ENCODE data around the gene THBD.

The THBD gene

DNA sequence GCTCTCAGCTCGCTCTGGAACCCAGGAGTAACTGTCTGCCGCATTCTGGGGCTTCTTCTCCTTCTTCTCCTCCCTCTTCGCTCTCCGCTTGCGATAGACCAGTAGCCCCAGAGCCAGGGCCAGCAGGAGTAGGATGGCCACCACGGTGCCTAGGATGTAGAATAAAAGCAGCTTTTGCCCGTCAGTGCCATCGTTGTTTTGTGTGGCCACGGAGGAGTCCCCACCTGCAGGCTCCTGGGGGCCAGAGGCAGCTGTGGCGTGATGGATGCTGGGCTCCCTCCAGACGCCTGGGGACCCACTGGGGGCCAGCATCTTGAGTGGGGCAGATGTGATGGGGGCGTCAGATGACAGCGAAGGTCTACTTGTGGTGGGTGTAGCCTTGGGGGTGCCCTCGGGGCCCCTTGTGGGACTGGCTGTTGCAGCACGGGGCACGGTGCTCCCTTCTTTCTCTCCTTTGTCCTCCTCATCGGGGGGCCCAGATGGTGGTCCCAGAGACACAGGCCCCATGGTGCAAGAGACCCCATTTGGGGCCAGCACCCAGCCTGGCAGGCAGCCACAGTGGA, 34.9 kb upstream of the THBD start:
- DNase-seq = no peak

GRCh38 chr20:23083553-23084220, 34.2 kb upstream of the THBD start:
- no peak for DNase-seq

DNA sequence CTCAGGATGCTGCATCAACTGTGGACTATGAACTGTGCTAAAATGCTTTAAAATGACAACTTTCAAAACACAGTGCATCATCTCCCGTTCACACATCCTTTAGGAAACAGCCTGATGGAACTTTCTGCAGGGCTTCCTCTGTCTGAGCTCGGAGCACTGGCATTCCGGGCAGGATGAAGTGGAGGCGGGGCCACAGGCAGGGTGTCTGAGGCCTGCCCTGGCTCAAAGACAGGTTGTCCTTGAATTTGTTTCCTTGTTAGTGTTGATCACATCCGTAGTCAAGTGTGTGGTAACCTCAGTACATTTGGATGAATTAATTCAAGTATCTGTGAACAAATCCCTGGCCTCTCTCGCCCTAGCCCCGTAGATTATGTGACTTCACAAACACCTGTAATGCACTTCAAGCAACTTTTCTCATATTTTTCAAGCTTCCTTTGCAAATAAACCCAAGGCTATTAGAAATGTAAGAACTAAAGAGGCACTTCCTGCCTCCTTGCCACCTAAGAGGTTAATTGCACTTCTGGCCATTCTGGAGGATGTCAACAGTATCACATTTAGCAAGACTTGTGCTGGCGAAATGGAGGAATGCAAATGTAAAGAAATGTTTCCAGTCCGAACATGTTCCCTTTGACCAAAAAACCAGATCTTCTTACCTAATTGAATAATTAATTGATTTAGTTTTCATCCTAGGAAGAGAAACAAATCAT, 33.5 kb upstream of the THBD start:
- no peak for DNase-seq

- DNase-seq = no peak
Observed at GRCh38 chr20:23081263-23081819, 31.9 kb upstream of the THBD start.

GRCh38 chr20:23080521-23080920, 31.0 kb upstream of the THBD start:
- DNase-seq = no peak

GRCh38 chr20:23079926-23080325, 30.5 kb upstream of the THBD start:
- no peak for DNase-seq

DNA sequence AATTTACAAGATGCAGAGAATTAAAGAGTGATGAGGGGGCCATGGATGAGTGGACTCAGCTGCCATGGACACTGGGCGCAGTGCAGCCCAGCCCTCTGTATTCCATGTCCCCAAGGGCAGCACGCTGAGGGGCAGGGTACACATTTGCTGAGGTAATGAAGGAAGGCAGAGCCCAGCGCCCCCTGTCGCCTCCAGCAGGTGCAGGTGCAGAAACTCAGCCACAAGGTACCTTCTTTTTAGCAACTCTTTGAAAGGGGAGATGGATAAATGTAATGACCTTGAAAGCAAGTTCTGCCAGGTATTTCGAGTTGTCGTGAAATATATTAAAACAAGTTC, 29.5 kb upstream of the THBD start:
- DNase-seq = no peak

DNA sequence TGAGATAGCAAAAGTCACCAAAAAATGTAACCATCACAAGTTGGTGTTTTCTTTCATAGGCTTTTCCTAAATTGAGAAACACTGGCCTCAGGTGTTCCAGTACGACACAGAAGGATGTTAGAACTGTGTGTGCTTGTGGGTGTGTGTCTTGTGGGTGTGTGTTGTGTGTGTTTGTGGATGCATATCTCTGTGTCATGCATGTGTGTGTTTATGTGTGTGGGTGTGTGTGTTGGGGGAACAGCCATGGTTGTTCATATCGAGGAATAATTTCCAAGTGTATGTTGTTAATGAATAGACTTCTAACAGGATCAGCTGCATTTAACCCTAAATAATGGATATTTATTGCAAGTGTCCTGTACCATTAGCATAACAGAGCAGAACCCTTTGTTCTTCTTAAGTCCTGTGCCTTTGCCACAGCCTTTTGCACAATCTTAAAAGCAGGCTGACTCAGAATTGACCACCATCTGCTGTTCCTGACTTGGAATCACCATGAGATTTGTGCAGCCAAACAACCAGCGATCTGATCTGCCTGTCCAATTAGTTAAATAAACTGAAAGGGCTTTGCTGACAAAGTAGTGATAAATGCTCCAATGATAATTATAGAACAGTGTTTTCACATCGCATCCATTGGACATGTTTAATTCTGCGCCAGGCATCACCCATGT, 29.0 kb upstream of the THBD start:
- no peak for DNase-seq

GRCh38 chr20:23077277-23077676, 27.8 kb upstream of the THBD start:
- no peak for DNase-seq

- no peak for DNase-seq
Observed at GRCh38 chr20:23074052-23074451, 24.6 kb upstream of the THBD start.

DNA sequence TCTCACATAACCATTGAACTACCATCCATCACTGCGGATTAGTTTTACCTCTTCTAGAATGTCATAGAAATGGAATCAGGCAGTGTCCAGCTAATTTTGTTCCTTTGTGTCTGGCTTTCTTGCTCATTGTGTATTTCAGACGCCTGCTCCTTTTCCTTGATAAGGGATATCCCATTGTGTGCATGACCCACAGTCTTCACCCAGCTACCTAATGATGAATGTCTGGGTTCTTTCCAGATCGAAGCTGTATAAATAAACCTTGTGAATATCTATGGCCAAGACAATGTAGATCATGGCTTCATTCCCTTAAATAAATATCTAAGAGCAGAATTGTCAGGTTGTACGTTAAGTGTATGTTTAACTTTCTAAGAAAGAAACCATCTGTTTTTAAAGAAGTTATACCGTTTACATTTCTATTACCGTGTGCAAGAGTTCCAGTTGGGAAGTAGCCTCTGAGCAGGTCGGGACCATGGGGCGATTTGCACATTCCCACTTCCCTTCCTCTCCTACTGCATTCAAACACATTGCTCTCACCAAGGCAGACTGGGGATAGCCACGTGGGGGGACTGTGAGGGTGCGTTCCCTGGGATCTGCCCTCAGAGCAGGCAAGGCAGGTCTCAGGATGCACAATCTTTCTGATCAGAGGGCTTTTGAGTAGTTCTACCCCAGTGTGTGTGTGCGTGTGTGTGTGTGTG, 23.6 kb upstream of the THBD start:
- DNase-seq = no peak

- DNase-seq = no peak
Observed at GRCh38 chr20:23071996-23072395, 22.5 kb upstream of the THBD start.

GRCh38 chr20:23071398-23071797, 21.9 kb upstream of the THBD start:
- no peak for DNase-seq

DNA sequence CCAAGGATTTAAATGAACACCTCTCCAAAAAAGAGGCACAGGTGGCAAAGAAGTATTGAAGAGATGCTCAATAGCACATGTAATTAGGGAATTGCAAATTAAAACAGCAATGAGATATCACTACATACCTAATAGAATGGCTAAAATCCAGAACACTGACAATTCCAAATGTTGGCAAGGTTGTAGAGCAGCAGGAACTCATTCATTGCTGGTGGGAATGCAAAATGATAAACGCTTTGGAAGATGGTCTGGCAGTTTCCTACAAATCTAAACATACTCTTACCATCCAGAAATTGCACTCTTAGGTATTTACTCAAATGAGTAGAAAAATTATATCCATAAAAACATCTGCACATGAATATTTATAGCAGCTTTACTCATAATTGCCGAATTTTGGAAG, 19.6 kb upstream of the THBD start:
- DNase-seq = no peak

GRCh38 chr20:23068283-23068682, 18.8 kb upstream of the THBD start:
- DNase-seq = no peak

GRCh38 chr20:23066772-23067171, 17.3 kb upstream of the THBD start:
- no peak for DNase-seq

GRCh38 chr20:23065266-23066201, 16.1 kb upstream of the THBD start:
- no peak for DNase-seq

- no peak for DNase-seq
Observed at GRCh38 chr20:23063581-23063980, 14.1 kb upstream of the THBD start.

DNA sequence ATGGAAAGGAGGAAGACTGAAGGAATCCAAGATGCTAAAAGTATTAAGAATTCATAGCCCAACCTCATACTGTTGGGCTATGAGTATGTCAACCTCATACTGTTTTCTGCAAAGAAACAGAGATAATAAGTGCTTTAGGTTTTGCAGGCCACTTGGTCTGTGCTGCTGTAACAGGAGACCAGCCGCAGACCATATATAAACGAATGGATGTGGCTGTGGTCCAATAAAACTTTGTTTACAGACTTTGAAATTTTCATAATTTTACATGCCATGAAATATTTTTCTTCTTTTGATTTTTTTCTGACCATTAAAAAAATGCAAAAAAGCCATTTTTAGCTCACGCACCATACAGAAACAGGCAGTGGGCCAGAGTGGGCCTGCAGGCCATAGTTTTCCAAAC, 13.7 kb upstream of the THBD start:
- DNase-seq = no peak

GRCh38 chr20:23062632-23063031, 13.2 kb upstream of the THBD start:
- DNase-seq = no peak

- no peak for DNase-seq
Observed at GRCh38 chr20:23061734-23062561, 12.5 kb upstream of the THBD start.
